IMR-90 (cell line): ENCODE measurements around the gene HEBP1. TPM values are rescaled to one million over a fixed set of nuclear protein-coding genes. Genes with fewer than 3 reads are reported as not detected.

Experiments
- ATAC-seq: fragments of 200-7000 bp; cut with Tn5 transposase; 2 replicates; pipeline ENCODE4 v1.9.1; 2020; ENCODE audit warnings: low read depth, mild to moderate bottlenecking, moderate library complexity
- BruUV-seq: library from RNA; stranded (reverse); fragments of 400-500 nt; replicated peaks from 2 replicates; lab custom pipeline; 2021; lab: Mats Ljungman, UMichigan
- CTCF ChIA-PET: fragments of 300-600 bp; formaldehyde crosslinking; extraction: SDS; loops from one replicate; lab custom pipeline; 2021; ENCODE audit warnings: antibody characterized with exemption; lab: Yijun Ruan, JAX
- POLR2A ChIA-PET: fragments of 300-600 bp; sonication (Branson Sonifier 250); formaldehyde crosslinking; loops from one replicate; lab custom pipeline; 2022; ENCODE audit warnings: antibody characterized with exemption; ENCODE audit not compliant: unreplicated experiment; lab: Charles Lee
- DNase-seq: peaks from one replicate; pipeline ENCODE4 v3.0.0; 2013
- H2AFZ ChIP-seq: replicated peaks from 2 replicates; pipeline ENCODE3; 2013; ENCODE audit warnings: low read length, mild to moderate bottlenecking; ENCODE audit not compliant: poor library complexity
- H2AK5ac ChIP-seq: 2 replicates; pipeline ENCODE4 v1.6.1; 2013; ENCODE audit warnings: low read depth, low read length, inconsistent platforms
- H2AK9ac ChIP-seq: replicated peaks from 2 replicates; pipeline ENCODE3; 2013; ENCODE audit warnings: mild to moderate bottlenecking, low read depth, low read length, moderate library complexity; ENCODE audit not compliant: poor library complexity
- H2BK120ac ChIP-seq: 2 replicates; pipeline ENCODE4 v1.6.1; 2013; ENCODE audit warnings: low read depth, low read length, inconsistent platforms
- H2BK15ac ChIP-seq: 3 replicates; pipeline ENCODE4 v1.6.1; 2013; ENCODE audit warnings: low read depth, low read length, inconsistent platforms
- H2BK20ac ChIP-seq: 2 replicates; pipeline ENCODE4 v1.6.1; 2013; ENCODE audit warnings: low read depth, mild to moderate bottlenecking, inconsistent platforms, low read length, moderate library complexity
- H2BK5ac ChIP-seq: 2 replicates; pipeline ENCODE4 v1.6.1; 2013; ENCODE audit warnings: mild to moderate bottlenecking, low read depth, low read length, inconsistent platforms; ENCODE audit not compliant: poor library complexity, severe bottlenecking
- H3K14ac ChIP-seq: replicated peaks from 2 replicates; pipeline ENCODE4 v1.6.1; 2013; ENCODE audit warnings: low read depth, low read length, inconsistent platforms
- H3K18ac ChIP-seq: 2 replicates; pipeline ENCODE4 v1.6.1; 2013; ENCODE audit warnings: low read depth, low read length, control low read depth
- H3K23ac ChIP-seq: 2 replicates; pipeline ENCODE4 v1.6.1; 2013; ENCODE audit warnings: low read depth, low read length, inconsistent platforms
- H3K27ac ChIP-seq: 2 replicates; pipeline ENCODE4 v1.5.1; 2013; ENCODE audit warnings: mild to moderate bottlenecking, control low read depth, low read length; ENCODE audit not compliant: insufficient read depth
- H3K27me3 ChIP-seq: 2 replicates; pipeline ENCODE4 v1.6.1; 2013; ENCODE audit warnings: low read length; ENCODE audit not compliant: control insufficient read depth, insufficient read depth
- H3K36me3 ChIP-seq: 2 replicates; pipeline ENCODE4 v1.6.1; 2013; ENCODE audit warnings: low read length, mixed read lengths; ENCODE audit not compliant: control insufficient read depth, insufficient read depth
- H3K4ac ChIP-seq: 2 replicates; pipeline ENCODE4 v1.6.1; 2013; ENCODE audit warnings: low read depth, low read length, inconsistent platforms
- H3K4me1 ChIP-seq: 2 replicates; pipeline ENCODE4 v1.6.1; 2013; ENCODE audit warnings: low read length, mixed read lengths; ENCODE audit not compliant: control insufficient read depth, insufficient read depth
- H3K4me2 ChIP-seq: 2 replicates; pipeline ENCODE4 v1.6.1; 2013; ENCODE audit warnings: low read depth, mild to moderate bottlenecking, control low read depth, low read length, moderate library complexity
- H3K4me3 ChIP-seq: 2 replicates; pipeline ENCODE4 v1.5.1; 2013; ENCODE audit warnings: low read depth, mild to moderate bottlenecking, control low read depth, low read length, moderate library complexity; ENCODE audit not compliant: insufficient read depth
- H3K56ac ChIP-seq: 2 replicates; pipeline ENCODE4 v1.6.1; 2013; ENCODE audit warnings: low read length, inconsistent platforms; ENCODE audit not compliant: insufficient read depth; ENCODE audit errors: extremely low read depth
- H3K79me1 ChIP-seq, 2 experiments: 2 replicates each; pipeline ENCODE4 v1.6.1; 2013; ENCODE audit warnings: low read length in 2 of 2, inconsistent platforms in 1 of 2, low read depth in 1 of 2
- H3K9ac ChIP-seq: 2 replicates; pipeline ENCODE4 v1.6.1; 2013; ENCODE audit warnings: low read depth, low read length, control low read depth
- H3K9me1 ChIP-seq: 2 replicates; pipeline ENCODE4 v1.6.1; 2013; ENCODE audit warnings: low read length, inconsistent platforms; ENCODE audit not compliant: insufficient read depth
- H3K9me3 ChIP-seq: 2 replicates; pipeline ENCODE4 v1.6.1; 2013; ENCODE audit warnings: low read length; ENCODE audit not compliant: control insufficient read depth, insufficient read depth
- H4K20me1 ChIP-seq: 2 replicates; pipeline ENCODE4 v1.6.1; 2013; ENCODE audit warnings: low read length, inconsistent platforms; ENCODE audit not compliant: insufficient read depth
- H4K5ac ChIP-seq: 2 replicates; pipeline ENCODE4 v1.6.1; 2013; ENCODE audit warnings: mild to moderate bottlenecking, low read depth, low read length, control low read depth
- H4K8ac ChIP-seq, 2 experiments: 2 replicates each; pipeline ENCODE4 v1.6.1; 2013; ENCODE audit warnings: low read depth in 2 of 2, low read length in 2 of 2, control low read depth in 1 of 2, inconsistent platforms in 1 of 2
- H4K91ac ChIP-seq: 2 replicates; pipeline ENCODE4 v1.6.1; 2013; ENCODE audit warnings: low read depth, low read length, inconsistent platforms; ENCODE audit not compliant: insufficient read depth
- BHLHE40 ChIP-seq: fragments of 150-350 bp; IDR thresholded peaks from 2 replicates; pipeline ENCODE4 v1.6.1; 2016; ENCODE audit warnings: mild to moderate bottlenecking, low read depth, low read length
- CEBPB ChIP-seq: IDR thresholded peaks from 2 replicates; pipeline ENCODE4 v1.6.1; 2012; ENCODE audit warnings: low read depth, low read length, improper control_type of control experiment
- CHD1 ChIP-seq: IDR thresholded peaks from 2 replicates; pipeline ENCODE4 v1.6.1; 2012; ENCODE audit warnings: low read depth, low read length, improper control_type of control experiment
- MAFK ChIP-seq: IDR thresholded peaks from 2 replicates; pipeline ENCODE4 v1.6.1; 2012; ENCODE audit warnings: low read depth, low read length, improper control_type of control experiment
- MXI1 ChIP-seq: IDR thresholded peaks from 2 replicates; pipeline ENCODE4 v1.6.1; 2012; ENCODE audit warnings: low read depth, mild to moderate bottlenecking, low read length, moderate library complexity, borderline replicate concordance
- NFE2L2 ChIP-seq: fragments of 150-350 bp; IDR thresholded peaks from 2 replicates; pipeline ENCODE4 v1.6.1; 2016; ENCODE audit warnings: low read depth, mild to moderate bottlenecking, low read length
- USF2 ChIP-seq: fragments of 150-350 bp; IDR thresholded peaks from 2 replicates; pipeline ENCODE4 v1.6.1; 2017; ENCODE audit warnings: mild to moderate bottlenecking, antibody characterized with exemption, low read length, low read depth
- WGBS, 2 experiments: methylation state at CpG; one replicate each; pipeline versions ENCODE4 v1.1.5 to v1.1.7; 2013; ENCODE audit warnings: missing lambda C conversion rate in 2 of 2; ENCODE audit not compliant: insufficient read length in 1 of 2; ENCODE audit errors: extremely low coverage in 2 of 2; 5-methylcytosine and 5-hydroxymethylcytosine counted together
- dilution Hi-C: fragments of 300-500 bp; cut with HindIII; formaldehyde crosslinking; loops from one replicate; pipeline ENCODE4 v1.14.3; 2018; ENCODE audit warnings: low sequenced_read_pairs; ENCODE audit not compliant: unreplicated experiment
- in situ Hi-C: fragments of 300-500 bp; cut with MboI; formaldehyde crosslinking; loops from 3 replicates; pipeline ENCODE4 v1.14.3; 2019; ENCODE audit warnings: low sequenced_read_pairs, inconsistent platforms, mixed read lengths
- intact Hi-C: fragments of 100-400 bp; cut with micrococcal nuclease; formaldehyde crosslinking; loops from 2 replicates; pipeline ENCODE4 v1.10.0; 2022
- polyA plus RNA-seq, 3 experiments: library from polyadenylated mRNA; depleted of rRNA; stranded (reverse); fragments of >200 nt; gene quantifications; 2 replicates each; pipeline ENCODE4 v1.2.3, GENCODE V29; 2012; ENCODE audit warnings: low replicate concordance in 1 of 3
- total RNA-seq: library from RNA; depleted of rRNA; stranded (reverse); fragments of >200 nt; gene quantifications from 2 replicates; pipeline ENCODE4 v1.2.3, GENCODE V29; 2012

The HEBP1 gene
- total and polyA plus RNA-seq, 2 of the 4 experiments (the other 2 are of a cell fraction) = 18.8 to 49.2 TPM

- WGBS, 2 experiments = 55% methylated on average over 15 of the region's 27 CpGs; no CpG with 5 or more reads in 1 of the 2 experiments
- BruUV-seq = no TSS peak
- Histone ChIP-seq H4K20me1 (no peaks in the 10 kb centered on the region), H2AK5ac (peak overlapping the region; percentile 23; the same call in 1 of the 2 replicates), H2AFZ (peak overlapping the region; percentile 84), H3K18ac (no peak overlapping the region), H4K8ac (peak overlapping the region in 1 of 2 experiments; percentile 84; a peak in 2 of 4 replicates), H3K4me1 (no peaks in the 10 kb centered on the region), H4K91ac (no peak overlapping the region; the same call in 1 of the 2 replicates), H4K5ac (no peak overlapping the region), H3K4me3 (peak overlapping the region; percentile 31; the same call in 1 of the 2 replicates), H2BK5ac (no peak overlapping the region), H2BK120ac (no peak overlapping the region), H3K36me3 (peaks cover 6% of the 10 kb centered on the region), H3K14ac (no peak overlapping the region; the same call in 1 of the 2 replicates), H3K4me2 (no peak overlapping the region), H3K9me1 (0 out of 2 replicates have a peak, but pooled peaks cover 8% of the 10 kb centered on the region), H2BK15ac (no peak overlapping the region; the same call in 2 of the 3 replicates), H3K9me3 (no peaks in the 10 kb centered on the region), H3K9ac (0 out of 2 replicates have a peak overlapping the region, but pooled peaks have one; percentile 27), H3K4ac (no peak overlapping the region), H3K27me3 (no peaks in the 10 kb centered on the region), H3K27ac (peak overlapping the region; percentile 9; the same call in 1 of the 2 replicates), H3K79me1 (no peaks in the 10 kb centered on the region; a peak in 2 of 4 replicates), H2AK9ac (peak overlapping the region; percentile 62), H3K56ac (no peak overlapping the region), H2BK20ac (no peak overlapping the region), H3K23ac (no peak overlapping the region)
- ATAC-seq = peak; percentile 10; the same call in 1 of the 2 replicates
- intact Hi-C loops = no loop called here
- in situ Hi-C loops = no loop called here
- dilution Hi-C loops = no loop called here
- POLR2A ChIA-PET = no interaction called here
- no peak for TF ChIP-seq CHD1
- TF ChIP-seq MXI1 = no peak
- no peak for TF ChIP-seq CEBPB
- no peak for TF ChIP-seq NFE2L2
- no peak for TF ChIP-seq MAFK
- peak; percentile 27; the same call in 1 of the 2 replicates for TF ChIP-seq USF2
- peak; percentile 78 for TF ChIP-seq BHLHE40
- CTCF ChIA-PET = no interaction called here
- peak; percentile 45 for DNase-seq
Observed at GRCh38 chr12:12927211-12928079, 72.6 kb downstream of the HEBP1 start.
